ENCODE measurements around the gene CDKN2AIP. TPM values are rescaled to one million over a fixed set of nuclear protein-coding genes. Genes with fewer than 3 reads are reported as not detected.
"Not testable (repeated sequence)": the region's sequence is repeated elsewhere in the genome, so short reads cannot be mapped to it uniquely, and the experiment has no call there.

The CDKN2AIP gene
- total and polyA plus RNA-seq, 7 experiments from 2014 or later: 24.9 to 58.2 (median 44.4) TPM

GRCh38 chr4:183478123-183478522, 33.7 kb downstream of the CDKN2AIP start:
- intact Hi-C loops (cut with micrococcal nuclease): loop anchor here in 1 of 2 donors (10.0 kb wide), 1 partner anchor 357 kb away; no protein-coding TSS in a partner anchor
- H3K9me3 ChIP-seq (ENCODE audit: control insufficient read depth in 2 of 3, low read length in 3 of 3): no peaks in the 10 kb centered on the region
- Mint-ChIP-seq H3K4me3 (no peak overlapping the region), H3K36me3 (no peaks in the 10 kb centered on the region), H3K4me1 (no peaks in the 10 kb centered on the region), H3K27me3 (peaks cover 0 to 7% (median 0%) of the 10 kb centered on the region in 5 donors), H3K27ac (no peak overlapping the region), H3K9me3 (no peaks in the 10 kb centered on the region)
- CTCF ChIA-PET: interaction anchor here (0.6 kb wide), 2 partner anchors 8 to 123 kb away, joined by 3 to 5 read pairs; no protein-coding TSS in a partner anchor
- POLR2A ChIA-PET: no interaction called here
- H3K27me3 ChIP-seq (ENCODE audit: control insufficient read depth in 2 of 2, insufficient read depth in 2 of 2, low read length in 2 of 2): no peaks in the 10 kb centered on the region
- no peak overlapping the region for H3K27ac ChIP-seq (ENCODE audit: low read depth, low read length)
- H3K4me3 ChIP-seq (ENCODE audit: low read length): no peak overlapping the region
- ATAC-seq (no peak), DNase-seq (no peak)
- no peaks in the 10 kb centered on the region for H3K36me3 ChIP-seq (ENCODE audit: control insufficient read depth in 2 of 3, insufficient read depth in 3 of 3, low read length in 3 of 3)
- H3K4me1 ChIP-seq (ENCODE audit: control insufficient read depth in 2 of 2, insufficient read depth in 2 of 2, low read length in 2 of 2): no peaks in the 10 kb centered on the region

- Histone ChIP-seq H3K4me3 (ENCODE audit: low read length) (no peak overlapping the region), H3K27me3 (ENCODE audit: control insufficient read depth in 2 of 2, insufficient read depth in 2 of 2, low read length in 2 of 2) (no peaks in the 10 kb centered on the region), H3K36me3 (ENCODE audit: control insufficient read depth in 2 of 3, insufficient read depth in 3 of 3, low read length in 3 of 3) (no peaks in the 10 kb centered on the region), H3K4me1 (ENCODE audit: control insufficient read depth in 2 of 2, insufficient read depth in 2 of 2, low read length in 2 of 2) (no peaks in the 10 kb centered on the region), H3K27ac (ENCODE audit: low read depth, low read length) (no peak overlapping the region), H3K9me3 (ENCODE audit: control insufficient read depth in 2 of 3, low read length in 3 of 3) (no peaks in the 10 kb centered on the region)
- intact Hi-C loops (cut with micrococcal nuclease): loop anchor here in 1 of 2 donors (10.0 kb wide), 1 partner anchor 356 kb away; no protein-coding TSS in a partner anchor
- Mint-ChIP-seq H3K27me3 (peaks cover 0 to 7% (median 0%) of the 10 kb centered on the region in 5 donors), H3K4me1 (no peaks in the 10 kb centered on the region), H3K4me3 (no peak overlapping the region), H3K27ac (no peak overlapping the region), H3K36me3 (no peaks in the 10 kb centered on the region), H3K9me3 (no peaks in the 10 kb centered on the region)
- ATAC-seq (no peak), DNase-seq (no peak)
- ChIA-PET CTCF (interaction anchor here (0.6 kb wide), 2 partner anchors 9 to 122 kb away, joined by 3 to 5 read pairs; no protein-coding TSS in a partner anchor), POLR2A (no interaction called here)
Measured at GRCh38 chr4:183478926-183479325, 34.5 kb downstream of the CDKN2AIP start.

GRCh38 chr4:183482515-183483095, 38.2 kb downstream of the CDKN2AIP start:
- H3K27ac ChIP-seq (ENCODE audit: low read depth, low read length); H3K4me1 Mint-ChIP-seq; intact Hi-C loops (cut with micrococcal nuclease); H3K9me3 Mint-ChIP-seq; H3K36me3 ChIP-seq (ENCODE audit: control insufficient read depth in 2 of 3, insufficient read depth in 3 of 3, low read length in 3 of 3); DNase-seq; H3K4me3 ChIP-seq (ENCODE audit: low read length); H3K4me3 Mint-ChIP-seq; H3K27me3 ChIP-seq (ENCODE audit: control insufficient read depth in 2 of 2, insufficient read depth in 2 of 2, low read length in 2 of 2); H3K9me3 ChIP-seq (ENCODE audit: control insufficient read depth in 2 of 3, low read length in 3 of 3); H3K27ac Mint-ChIP-seq; H3K27me3 Mint-ChIP-seq; H3K4me1 ChIP-seq (ENCODE audit: control insufficient read depth in 2 of 2, insufficient read depth in 2 of 2, low read length in 2 of 2); ATAC-seq; POLR2A ChIA-PET; H3K36me3 Mint-ChIP-seq: not testable (repeated sequence)
- CTCF ChIA-PET: interaction anchor here (0.9 kb wide), 1 partner anchor 120 kb away, joined by 3 read pairs; no protein-coding TSS in a partner anchor

- H3K9me3 ChIP-seq (ENCODE audit: control insufficient read depth in 2 of 3, low read length in 3 of 3): no peaks in the 10 kb centered on the region
- H3K4me1 Mint-ChIP-seq: no peaks in the 10 kb centered on the region
- ATAC-seq (no peak), DNase-seq (no peak)
- no peaks in the 10 kb centered on the region for H3K36me3 Mint-ChIP-seq
- no peaks in the 10 kb centered on the region for H3K9me3 Mint-ChIP-seq
- no peaks in the 10 kb centered on the region for H3K36me3 ChIP-seq (ENCODE audit: control insufficient read depth in 2 of 3, insufficient read depth in 3 of 3, low read length in 3 of 3)
- CTCF ChIA-PET: interaction anchor here (0.6 kb wide), 2 partner anchors 13 to 237 kb away, joined by 3 to 5 read pairs; no protein-coding TSS in a partner anchor
- no peaks in the 10 kb centered on the region for H3K4me1 ChIP-seq (ENCODE audit: control insufficient read depth in 2 of 2, insufficient read depth in 2 of 2, low read length in 2 of 2)
- H3K27me3 Mint-ChIP-seq: peaks cover 0 to under 1% (median 0%) of the 10 kb centered on the region in 5 donors
- intact Hi-C loops (cut with micrococcal nuclease): no loop called here
- H3K27ac ChIP-seq (ENCODE audit: low read depth, low read length): no peak overlapping the region
- H3K4me3 Mint-ChIP-seq: no peak overlapping the region
- POLR2A ChIA-PET: no interaction called here
- no peak overlapping the region for H3K27ac Mint-ChIP-seq
- no peaks in the 10 kb centered on the region for H3K27me3 ChIP-seq (ENCODE audit: control insufficient read depth in 2 of 2, insufficient read depth in 2 of 2, low read length in 2 of 2)
- no peak overlapping the region for H3K4me3 ChIP-seq (ENCODE audit: low read length)
Measured at GRCh38 chr4:183483997-183484396, 39.6 kb downstream of the CDKN2AIP start.

- CTCF ChIA-PET: interaction anchor here (0.7 kb wide), 1 partner anchor 9 kb away, joined by 3 read pairs; no protein-coding TSS in a partner anchor
- peaks cover 0 to 4% (median 3%) of the 10 kb centered on the region in 11 donors for H3K9me3 Mint-ChIP-seq
- H3K9me3 ChIP-seq (ENCODE audit: control insufficient read depth in 2 of 3, low read length in 3 of 3): no peaks in the 10 kb centered on the region
- H3K4me3 ChIP-seq (ENCODE audit: low read length): no peak overlapping the region
- no peaks in the 10 kb centered on the region for H3K4me1 Mint-ChIP-seq
- no peak for DNase-seq
- no peak overlapping the region for H3K27ac ChIP-seq (ENCODE audit: low read depth, low read length)
- H3K27me3 ChIP-seq (ENCODE audit: control insufficient read depth in 2 of 2, insufficient read depth in 2 of 2, low read length in 2 of 2): no peaks in the 10 kb centered on the region
- H3K36me3 Mint-ChIP-seq: peaks cover 0 to 5% (median 4%) of the 10 kb centered on the region in 5 donors
- ATAC-seq: no peak
- peak overlapping the region in 1 of 9 donors; percentile 41 for H3K27ac Mint-ChIP-seq
- intact Hi-C loops (cut with micrococcal nuclease): no loop called here
- no peaks in the 10 kb centered on the region for H3K4me1 ChIP-seq (ENCODE audit: control insufficient read depth in 2 of 2, insufficient read depth in 2 of 2, low read length in 2 of 2)
- no peaks in the 10 kb centered on the region for H3K27me3 Mint-ChIP-seq
- H3K4me3 Mint-ChIP-seq: no peak overlapping the region
- POLR2A ChIA-PET: interaction anchor here (0.7 kb wide), 1 partner anchor 1910 kb away, joined by 3 read pairs; the partner anchor contains the start of gene LRP2BP
- H3K36me3 ChIP-seq (ENCODE audit: control insufficient read depth in 2 of 3, insufficient read depth in 3 of 3, low read length in 3 of 3): no peaks in the 10 kb centered on the region
Measured at GRCh38 chr4:183485411-183486160, 41.1 kb downstream of the CDKN2AIP start.

GRCh38 chr4:183492791-183493222, 48.4 kb downstream of the CDKN2AIP start:
- intact Hi-C loops (cut with micrococcal nuclease): no loop called here
- Mint-ChIP-seq H3K4me3 (no peak overlapping the region), H3K9me3 (peaks cover 0 to 17% (median 7%) of the 10 kb centered on the region in 11 donors), H3K36me3 (peaks cover 11 to 41% (median 23%) of the 10 kb centered on the region in 5 donors), H3K27ac (peak overlapping the region in 1 of 9 donors; percentile 60), H3K4me1 (no peaks in the 10 kb centered on the region), H3K27me3 (no peaks in the 10 kb centered on the region)
- no peak for ATAC-seq
- ChIA-PET CTCF (no interaction called here), POLR2A (interaction anchor here (0.6 kb wide), 2 partner anchors 39 to 116 kb away, joined by 3 to 5 read pairs; no protein-coding TSS in a partner anchor)
- DNase-seq: no peak
- no peaks in the 10 kb centered on the region for H3K27me3 ChIP-seq (ENCODE audit: control insufficient read depth in 2 of 2, insufficient read depth in 2 of 2, low read length in 2 of 2)
- H3K4me3 ChIP-seq (ENCODE audit: low read length): no peak overlapping the region
- H3K27ac ChIP-seq (ENCODE audit: low read depth, low read length): no peak overlapping the region
- H3K9me3 ChIP-seq (ENCODE audit: control insufficient read depth in 2 of 3, low read length in 3 of 3): no peaks in the 10 kb centered on the region
- H3K4me1 ChIP-seq (ENCODE audit: control insufficient read depth in 2 of 2, insufficient read depth in 2 of 2, low read length in 2 of 2): no peaks in the 10 kb centered on the region
- peaks cover 0 to 3% (median 0%) of the 10 kb centered on the region in 3 experiments for H3K36me3 ChIP-seq (ENCODE audit: control insufficient read depth in 2 of 3, insufficient read depth in 3 of 3, low read length in 3 of 3)

Measured in naive thymus-derived CD4-positive, alpha-beta T cell (primary cell).